HepG2 (cell line): Measurements from ENCODE around the gene JAKMIP2. TPM values are rescaled to one million over a fixed set of nuclear protein-coding genes. Genes with fewer than 3 reads are reported as not detected.

ENCODE experiments used
- ARNT2 ChIP-seq: sonication (generic); formaldehyde crosslinking; IDR thresholded peaks from 2 replicates; pipeline ENCODE4 v1.8.0; 2022; ENCODE audit warnings: mild to moderate bottlenecking, low read depth, missing genetic modification reagents, moderate library complexity
- BRF2 ChIP-seq: sonication (generic); formaldehyde crosslinking; IDR thresholded peaks from 2 replicates; pipeline ENCODE4 v1.8.1; 2022; ENCODE audit warnings: mild to moderate bottlenecking, missing genetic modification reagents
- FOXA3 ChIP-seq: IDR thresholded peaks from 2 replicates; pipeline ENCODE4 v1.6.1; 2016; ENCODE audit warnings: missing genetic modification reagents, missing compliant biosample characterization
- GATAD1 ChIP-seq: IDR thresholded peaks from 2 replicates; pipeline ENCODE4 v1.6.1; 2016; ENCODE audit warnings: missing genetic modification reagents, missing compliant biosample characterization
- HMGXB3 ChIP-seq: sonication (generic); formaldehyde crosslinking; IDR thresholded peaks from 2 replicates; pipeline ENCODE4 v1.4.0; 2020; ENCODE audit warnings: missing genetic modification reagents, borderline replicate concordance
- HNRNPH1 ChIP-seq: fragments of 200-400 bp; formaldehyde crosslinking; optimal IDR thresholded peaks from 2 replicates; pipeline ENCODE3; 2017; ENCODE audit warnings: mild to moderate bottlenecking, low read depth, low read length
- NAIF1 ChIP-seq: sonication (generic); formaldehyde crosslinking; IDR thresholded peaks from 2 replicates; pipeline ENCODE4 v1.5.0; 2020; ENCODE audit warnings: mild to moderate bottlenecking, missing genetic modification reagents, borderline replicate concordance
- NR2F2 ChIP-seq: IDR thresholded peaks from 2 replicates; pipeline ENCODE4 v1.6.1; 2012; ENCODE audit warnings: low read depth, inconsistent platforms, borderline replicate concordance
- PRDM10 ChIP-seq: sonication (generic); formaldehyde crosslinking; IDR thresholded peaks from 2 replicates; pipeline ENCODE4 v1.4.0; 2020; ENCODE audit warnings: low read depth, missing genetic modification reagents
- RAD51 ChIP-seq: fragments of 450-650 bp; IDR thresholded peaks from 2 replicates; pipeline ENCODE4 v1.6.1; 2016; ENCODE audit warnings: borderline replicate concordance
- REPIN1 ChIP-seq: sonication (generic); formaldehyde crosslinking; IDR thresholded peaks from 2 replicates; pipeline ENCODE4 v1.8.0; 2022; ENCODE audit warnings: missing genetic modification reagents, low read depth, mild to moderate bottlenecking, borderline replicate concordance
- RXRB ChIP-seq: IDR thresholded peaks from 2 replicates; pipeline ENCODE4 v1.6.1; 2016; ENCODE audit warnings: borderline replicate concordance, missing genetic modification reagents, missing compliant biosample characterization
- SYNCRIP ChIP-seq: fragments of 200-400 bp; formaldehyde crosslinking; IDR thresholded peaks from 2 replicates; pipeline ENCODE4 v1.6.1; 2018; ENCODE audit warnings: mild to moderate bottlenecking, low read depth, low read length; ENCODE audit not compliant: insufficient read depth
- ZBTB2 ChIP-seq: sonication (generic); formaldehyde crosslinking; IDR thresholded peaks from 2 replicates; pipeline ENCODE4 v1.8.0; 2022; ENCODE audit warnings: low read depth, missing genetic modification reagents
- ZGPAT ChIP-seq: IDR thresholded peaks from 2 replicates; pipeline ENCODE4 v1.6.1; 2016; ENCODE audit warnings: mild to moderate bottlenecking
- ZMYM3 ChIP-seq: sonication (generic); formaldehyde crosslinking; IDR thresholded peaks from 2 replicates; pipeline ENCODE4 v1.5.1; 2020; ENCODE audit warnings: mild to moderate bottlenecking, missing genetic modification reagents
- ZNF12 ChIP-seq: sonication (generic); formaldehyde crosslinking; IDR thresholded peaks from 2 replicates; pipeline ENCODE4 v1.5.0; 2020; ENCODE audit warnings: missing genetic modification reagents
- ZNF136 ChIP-seq: sonication (generic); formaldehyde crosslinking; IDR thresholded peaks from 2 replicates; pipeline ENCODE4 v1.8.1; 2022; ENCODE audit warnings: low read depth, mild to moderate bottlenecking, moderate library complexity, missing genetic modification reagents
- polyA plus RNA-seq, 8 experiments: library from polyadenylated mRNA; depleted of rRNA in 3 of 8; stranded (reverse) in 7 of 8; unstranded in 1 of 8; fragments of >200 nt; fragmentation: Illumina TruSeq in 4 of 8; extraction: Trizol in 4 of 8; gene quantifications; 2 replicates each; pipeline versions ENCODE4 v1.2.1 to v1.2.3, GENCODE V29; 2011 to 2016; ENCODE audit warnings: low read depth in 4 of 8, missing spikeins in 1 of 8, mixed read lengths in 1 of 8; ENCODE audit not compliant: insufficient read depth in 1 of 8
- total RNA-seq, 5 experiments: library from RNA; depleted of rRNA; stranded (reverse); fragments of >200 nt; fragmentation: Illumina TruSeq; extraction: Trizol; gene quantifications; 2 replicates each; pipeline ENCODE4 v1.2.3, GENCODE V29; 2016; ENCODE audit warnings: low read depth in 1 of 5

The JAKMIP2 gene
- total and polyA plus RNA-seq, 2 of the 13 experiments (the other 11 are each of a cell fraction or from before 2014, with no cell fraction given), result 0.04 to 2.1 TPM

- no peak for TF ChIP-seq SYNCRIP
- no peak for TF ChIP-seq BRF2
- TF ChIP-seq ZNF12 (CRISPR knock-in tag), result no peak
- no peak for TF ChIP-seq HMGXB3
- TF ChIP-seq ZMYM3 (CRISPR knock-in tag), result peak; percentile 81
- 0 out of 2 replicates have a peak, but pooled peaks have one; percentile 26 for TF ChIP-seq GATAD1 (CRISPR knock-in tag)
- TF ChIP-seq ZBTB2 (CRISPR knock-in tag), result no peak
- peak; percentile 53; the same call in 1 of the 2 replicates for TF ChIP-seq NR2F2
- TF ChIP-seq ZNF136, result no peak
- no peak; the same call in 1 of the 2 replicates for TF ChIP-seq REPIN1 (CRISPR knock-in tag)
- TF ChIP-seq PRDM10 (CRISPR knock-in tag), result 0 out of 2 replicates have a peak, but pooled peaks have one; percentile 37
- TF ChIP-seq ZGPAT (CRISPR knock-in tag), result peak; percentile 35; the same call in 1 of the 2 replicates
- no peak for TF ChIP-seq ARNT2 (CRISPR knock-in tag)
- no peak for TF ChIP-seq NAIF1
- TF ChIP-seq FOXA3 (CRISPR knock-in tag), result peak; percentile 94
- no peak for TF ChIP-seq HNRNPH1
- peak; percentile 94 for TF ChIP-seq RXRB (CRISPR knock-in tag)
- no peak for TF ChIP-seq RAD51
Observed at GRCh38 chr5:147671365-147671764, 111.2 kb downstream of the JAKMIP2 start (continued).
